Kidney (tissue), 14 donors: ENCODE measurements around the gene NAMPT. TPM values are rescaled to one million over a fixed set of nuclear protein-coding genes. Genes with fewer than 3 reads are reported as not detected.

ENCODE experiments used
- DNase-seq, 5 donors: peaks; one replicate each; pipeline ENCODE4 v3.0.0-alpha.2; 2013 to 2020
- FAIRE-seq: peaks from 2 replicates; lab custom pipeline; 2012; peaks lifted over from hg19 to GRCh38; lab: Jason Lieb, UNC
- H3K27ac ChIP-seq, 2 donors: one replicate each; pipeline ENCODE4 v1.7.0; 2013; ENCODE audit warnings: low read depth in 2 of 2, low read length in 2 of 2, inconsistent platforms in 1 of 2
- H3K27me3 ChIP-seq: one replicate; pipeline ENCODE4 v1.7.1; 2013; ENCODE audit warnings: low read length, inconsistent platforms; ENCODE audit not compliant: control insufficient read depth, insufficient read depth
- H3K36me3 ChIP-seq, 3 donors: one replicate each; pipeline versions ENCODE4 v1.7.0 to v1.7.1; 2013; ENCODE audit warnings: low read length in 3 of 3, control low read depth in 1 of 3, inconsistent platforms in 1 of 3; ENCODE audit not compliant: insufficient read depth in 3 of 3, control insufficient read depth in 2 of 3
- H3K4me1 ChIP-seq, 3 donors: one replicate each; pipeline versions ENCODE4 v1.7.0 to v1.7.1; 2013; ENCODE audit warnings: low read length in 3 of 3, inconsistent platforms in 1 of 3, low read depth in 1 of 3; ENCODE audit not compliant: control insufficient read depth in 2 of 3, insufficient read depth in 2 of 3
- H3K4me3 ChIP-seq, 3 donors: one replicate each; pipeline versions ENCODE4 v1.7.0 to v1.8.1; 2013; ENCODE audit warnings: low read length in 3 of 3, control low read depth in 1 of 3, inconsistent platforms in 1 of 3
- H3K9ac ChIP-seq, 3 donors: one replicate each; pipeline versions ENCODE4 v1.7.0 to v1.7.1; 2013; ENCODE audit warnings: low read length in 3 of 3, control low read depth in 1 of 3, inconsistent platforms in 1 of 3
- H3K9me3 ChIP-seq, 3 donors: one replicate each; pipeline versions ENCODE4 v1.7.0 to v1.7.1; 2013; ENCODE audit warnings: low read length in 3 of 3, control low read depth in 1 of 3, inconsistent platforms in 1 of 3; ENCODE audit not compliant: control insufficient read depth in 2 of 3, insufficient read depth in 1 of 3
- CTCF ChIP-seq: IDR thresholded peaks from 3 replicates; pipeline ENCODE4 v1.5.1; 2012; ENCODE audit warnings: mild to moderate bottlenecking, moderate library complexity, borderline replicate concordance; ENCODE audit not compliant: insufficient read depth; ENCODE audit errors: extremely low read depth
- intact Hi-C: fragments of 100-400 bp; cut with DNase I; formaldehyde crosslinking; loops from one replicate; pipeline ENCODE4 v1.11.1; 2022
- polyA plus RNA-seq: library from polyadenylated mRNA; stranded (reverse); fragments of 350-450 nt; fragmentation: Illumina TruSeq; extraction: RNeasy Lipid Tissue Mini Kit (QIAGEN cat#74804); gene quantifications from one replicate; pipeline ENCODE4 v1.2.3, GENCODE V29; 2014; ENCODE audit warnings: low read depth, low replicate concordance; ENCODE audit not compliant: insufficient read depth
- total RNA-seq: library from RNA; stranded (reverse); fragmentation: NEBNext Ultra II Directional; extraction: Animal tissue kit (Norgen Biotek cat#: 25700); gene quantifications from one replicate; pipeline ENCODE4 v1.2.1, GENCODE V29; 2021
- donor health status: control.
- donor health status: control.
- donor health status: control.
- donor health status: control.
- donor health status: control.
- donor health status: DM: yes; HTN: yes; CAD: no.
- donor health status: Normal renal cell carcinoma (clear cell type).

The NAMPT gene
- total and polyA plus RNA-seq, 2 donors from 2014 or later = 16.5 to 217 TPM

GRCh38 chr7:106329971-106330733 lies 45.4 kb upstream of the NAMPT start:
- Histone ChIP-seq H3K4me1 (no peaks in the 10 kb centered on the region), H3K27me3 (no peaks in the 10 kb centered on the region), H3K4me3 (no peak overlapping the region), H3K36me3 (no peaks in the 10 kb centered on the region), H3K9me3 (no peaks in the 10 kb centered on the region), H3K9ac (no peak overlapping the region), H3K27ac (no peak overlapping the region)
- FAIRE-seq (no peak), DNase-seq (no peak)
- TF ChIP-seq CTCF = no peak
- intact Hi-C loops = no loop called here

GRCh38 chr7:106329408-106329807 lies 44.6 kb upstream of the NAMPT start:
- intact Hi-C loops = no loop called here
- no peak for TF ChIP-seq CTCF
- Histone ChIP-seq H3K4me3 (no peak overlapping the region), H3K36me3 (no peaks in the 10 kb centered on the region), H3K9ac (no peak overlapping the region), H3K4me1 (no peaks in the 10 kb centered on the region), H3K27me3 (no peaks in the 10 kb centered on the region), H3K27ac (no peak overlapping the region), H3K9me3 (no peaks in the 10 kb centered on the region)
- DNase-seq = no peak
- FAIRE-seq = no peak

DNA sequence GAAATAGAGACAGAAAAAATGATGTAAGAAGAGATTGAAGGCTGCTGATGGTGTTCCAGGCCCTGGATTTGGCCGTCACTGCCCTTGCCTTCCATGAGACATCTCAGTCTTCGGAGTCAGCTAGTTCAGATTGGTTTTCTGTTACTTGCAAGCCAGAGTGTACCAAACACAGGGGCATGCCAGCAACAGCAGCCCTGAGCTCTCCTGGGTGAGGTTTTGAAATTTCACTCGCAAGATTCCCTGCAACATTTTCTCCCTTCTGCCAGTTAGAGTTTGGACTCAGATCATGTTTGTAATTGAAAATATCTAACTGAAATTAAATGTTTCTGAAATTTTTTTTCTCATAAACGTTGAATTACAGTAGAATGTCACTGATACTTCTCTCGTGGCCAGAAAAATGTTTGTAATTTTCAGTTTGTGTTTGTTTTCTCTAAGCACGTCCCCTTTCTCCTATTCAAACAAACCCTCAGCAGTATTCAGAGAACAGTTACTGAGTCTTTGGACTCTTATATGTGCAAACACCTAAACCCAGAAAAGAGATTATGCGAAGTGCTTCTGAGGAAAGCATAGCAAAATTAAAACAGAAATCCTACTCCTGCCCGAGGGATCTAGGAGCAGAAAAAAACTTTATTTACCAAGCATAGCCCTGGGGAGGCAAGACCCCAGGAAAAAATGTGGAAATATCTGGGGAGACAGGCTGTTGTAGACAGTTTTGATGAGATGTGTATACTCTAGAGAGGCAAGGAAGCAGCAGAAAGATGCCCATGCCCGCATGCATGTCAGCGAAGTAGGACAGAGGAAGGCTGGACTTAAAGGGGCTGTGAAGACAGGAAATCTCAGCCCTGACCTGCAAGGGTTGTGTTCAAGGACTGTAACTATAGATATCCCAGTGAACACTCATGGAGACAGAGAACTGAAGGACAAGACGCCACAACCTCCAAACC lies 43.0 kb upstream of the NAMPT start:
- no peak for TF ChIP-seq CTCF
- FAIRE-seq = no peak

More for the DNA sequence above, 43.0 kb upstream of the NAMPT start:
- Histone ChIP-seq H3K27ac (no peak overlapping the region), H3K9me3 (no peaks in the 10 kb centered on the region), H3K27me3 (no peaks in the 10 kb centered on the region), H3K36me3 (no peaks in the 10 kb centered on the region), H3K9ac (no peak overlapping the region), H3K4me3 (no peak overlapping the region), H3K4me1 (no peaks in the 10 kb centered on the region)
- no peak for DNase-seq
- intact Hi-C loops = no loop called here
